GM19239 (cell line): ENCODE measurements around the gene FANK1.
"Not testable (repeated sequence)": the region's sequence is repeated elsewhere in the genome, so short reads cannot be mapped to it uniquely, and the experiment has no call there.

ENCODE experiments used
- DNase-seq: peaks from one replicate; pipeline ENCODE4 v3.0.0; 2011; ENCODE audit warnings: low spot score; ENCODE audit not compliant: insufficient read length
- FAIRE-seq: peaks from 2 replicates; lab custom pipeline; 2011; peaks lifted over from hg19 to GRCh38; lab: Jason Lieb, UNC

The FANK1 gene, protein sequence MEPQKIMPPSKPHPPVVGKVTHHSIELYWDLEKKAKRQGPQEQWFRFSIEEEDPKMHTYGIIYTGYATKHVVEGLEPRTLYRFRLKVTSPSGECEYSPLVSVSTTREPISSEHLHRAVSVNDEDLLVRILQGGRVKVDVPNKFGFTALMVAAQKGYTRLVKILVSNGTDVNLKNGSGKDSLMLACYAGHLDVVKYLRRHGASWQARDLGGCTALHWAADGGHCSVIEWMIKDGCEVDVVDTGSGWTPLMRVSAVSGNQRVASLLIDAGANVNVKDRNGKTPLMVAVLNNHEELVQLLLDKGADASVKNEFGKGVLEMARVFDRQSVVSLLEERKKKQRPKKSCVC

GRCh38 chr10:125896088-125896934 lies at the start of gene FANK1:
Gene FANK1 (plus strand): TSS chr10:125896564. CDS start chr10:125896643, 79 bp downstream.
- not testable (repeated sequence) for FAIRE-seq
- DNase-seq, result peak; percentile 75

DNA sequence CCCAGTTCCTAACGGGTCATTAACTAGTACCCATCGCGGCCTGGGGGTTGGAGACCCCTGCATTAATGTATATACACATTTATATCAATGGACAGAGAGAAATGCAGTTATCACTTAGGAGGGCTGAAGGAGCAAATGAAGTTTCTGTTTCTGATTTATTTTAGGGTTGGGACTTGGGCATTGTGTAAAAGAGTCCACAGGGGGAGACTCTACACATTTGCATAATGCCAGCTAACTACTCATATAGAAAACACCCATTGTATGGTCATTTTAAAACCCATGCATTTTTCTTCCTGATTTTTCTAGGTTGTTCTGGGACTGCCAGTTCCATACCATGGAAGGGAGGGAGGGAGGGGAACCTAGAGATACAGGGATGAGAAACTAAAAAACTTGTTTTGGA lies 49.5 kb upstream of the FANK1 start:
- FAIRE-seq (peak; percentile 52), DNase-seq (no peak)

DNA sequence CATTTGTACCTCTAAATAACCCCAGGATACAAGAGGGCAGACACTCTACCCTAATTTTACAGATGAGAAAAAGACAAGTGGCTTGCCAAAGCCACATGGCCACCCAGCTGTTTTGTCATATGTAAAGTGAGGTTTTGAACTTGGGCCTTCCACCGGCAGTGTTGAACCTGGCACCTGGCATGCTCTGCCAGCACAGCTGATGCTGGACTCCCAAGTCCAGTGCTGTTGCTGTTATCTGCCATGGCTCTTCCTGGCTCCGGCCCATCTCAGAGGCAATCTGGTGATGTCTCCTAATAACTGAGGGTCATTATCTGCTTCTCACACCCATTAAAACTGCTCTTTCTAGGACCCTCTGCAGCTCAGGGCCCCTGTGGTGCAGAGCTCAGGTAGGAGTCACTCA lies 48.0 kb upstream of the FANK1 start:
- DNase-seq (no peak), FAIRE-seq (no peak)

DNA sequence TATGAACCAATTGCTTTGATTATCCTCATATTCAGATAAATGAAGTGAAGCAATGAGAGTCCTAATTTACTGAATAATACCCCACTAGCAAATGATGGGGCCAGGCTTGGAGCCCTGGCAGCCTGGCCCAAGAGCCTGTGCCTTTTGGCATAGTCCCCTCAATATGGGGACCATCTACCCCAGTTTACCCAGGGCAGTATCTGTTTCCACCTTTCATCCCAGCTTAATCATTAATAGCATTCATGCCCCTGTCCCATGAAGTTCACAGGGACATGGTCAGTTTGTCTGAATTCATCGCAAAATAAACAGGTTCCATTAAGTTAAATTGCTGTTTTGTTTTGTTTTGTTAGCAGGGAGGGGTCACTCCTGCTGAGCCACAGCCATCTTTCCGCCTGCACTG lies 47.5 kb upstream of the FANK1 start:
- DNase-seq (no peak), FAIRE-seq (no peak)

- no peak for FAIRE-seq
Observed at GRCh38 chr10:125849448-125849847, 46.9 kb upstream of the FANK1 start.

DNA sequence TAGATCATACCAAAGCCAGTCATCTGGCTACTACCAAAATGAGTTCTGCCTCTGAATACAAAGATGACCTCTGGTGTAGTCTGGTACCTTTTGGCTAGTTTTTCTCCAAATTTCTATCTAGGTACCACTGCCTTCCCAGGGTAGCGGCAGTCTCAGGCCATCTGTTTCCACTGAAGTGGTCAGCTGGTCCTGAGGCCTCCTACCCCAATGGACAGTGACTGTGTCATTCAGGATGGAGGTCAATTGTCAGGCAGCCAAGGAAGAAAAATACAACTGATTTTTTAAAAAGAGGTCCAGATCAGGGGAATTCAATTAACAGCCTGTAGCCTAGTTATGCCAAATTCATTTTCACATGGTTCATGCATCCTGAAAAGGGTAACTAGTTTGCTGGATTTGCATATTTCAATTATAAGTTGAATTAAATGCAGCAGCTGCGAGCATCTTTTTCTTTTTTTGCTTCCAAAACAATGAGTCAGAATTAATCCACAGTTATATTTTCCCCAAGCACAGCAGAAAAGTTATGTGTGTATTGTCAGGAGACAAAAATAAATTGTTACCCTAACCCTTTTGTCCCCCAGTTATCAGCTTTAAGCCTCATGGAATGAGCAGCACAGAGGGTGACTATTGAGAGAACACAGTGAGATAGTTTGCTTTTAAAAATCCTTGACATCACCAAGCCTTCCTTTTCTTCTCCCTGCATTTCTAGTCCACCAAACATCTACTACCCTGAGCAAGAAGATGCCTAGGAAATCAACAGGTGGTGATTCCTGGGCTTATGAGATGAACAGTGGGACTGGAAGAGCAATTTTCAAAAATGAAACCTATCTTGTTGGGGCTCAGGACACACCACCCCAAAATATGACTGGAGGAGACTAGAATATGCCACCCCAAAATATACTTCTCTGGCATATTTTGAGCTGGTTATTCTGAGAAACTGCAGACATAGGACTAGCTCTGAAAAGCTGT lies 45.3 kb upstream of the FANK1 start:
- FAIRE-seq (no peak), DNase-seq (no peak)

More at GRCh38 chr10:125849448-125849847, 46.9 kb upstream of the FANK1 start:
- no peak for DNase-seq

DNA sequence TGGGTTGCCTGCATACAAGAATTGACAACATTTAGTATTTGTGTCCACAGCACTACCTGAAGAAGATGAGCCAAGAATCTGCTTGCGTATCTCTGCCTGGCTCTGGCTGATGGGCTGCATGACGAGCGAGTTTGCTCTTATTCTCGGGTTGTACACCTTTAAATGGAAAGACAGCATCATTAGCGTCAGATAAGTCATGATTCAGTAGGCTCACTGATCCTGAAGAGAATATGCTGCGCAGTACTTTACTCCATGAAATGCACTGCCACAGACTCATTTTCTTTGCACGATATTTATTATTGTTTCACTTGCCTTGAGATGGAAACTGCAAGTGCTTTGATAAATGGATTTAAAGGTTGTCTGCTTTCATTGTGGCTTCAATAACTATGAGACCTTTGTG lies 43.9 kb upstream of the FANK1 start:
- FAIRE-seq, result no peak
- no peak for DNase-seq

GRCh38 chr10:125857185-125857760 lies 39.1 kb upstream of the FANK1 start:
- FAIRE-seq, result no peak
- no peak for DNase-seq

DNA sequence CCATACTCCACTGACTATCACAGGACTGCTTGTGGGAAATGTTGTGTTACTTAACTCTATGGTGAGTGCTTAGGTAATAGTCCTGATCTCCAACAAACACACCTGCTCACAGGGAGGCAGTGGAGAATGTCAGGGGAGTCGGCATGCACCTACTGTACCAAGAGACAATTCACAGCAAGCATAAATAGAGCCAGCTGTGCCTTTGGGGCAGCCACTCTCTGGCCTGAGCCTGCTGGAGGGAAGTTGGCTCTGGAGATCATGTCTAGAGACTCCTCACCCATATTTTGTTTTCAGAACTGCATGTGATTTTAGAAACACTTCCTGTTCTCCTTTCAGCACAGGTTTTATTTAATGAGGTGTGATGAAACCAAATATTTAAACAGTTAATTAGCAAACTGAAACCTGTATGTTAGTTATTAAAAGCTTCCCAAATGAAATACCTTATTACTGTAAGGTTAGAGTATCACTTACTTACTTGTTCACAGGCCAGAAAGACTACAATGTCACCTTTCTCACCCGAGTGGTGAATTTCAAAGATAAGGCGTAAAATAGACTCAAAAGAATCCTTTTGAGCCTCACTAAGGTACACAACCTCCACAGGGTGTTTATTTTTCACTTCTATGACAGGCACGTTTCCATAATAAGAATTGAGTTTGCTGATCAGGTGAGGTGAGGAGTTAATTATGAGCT lies 37.1 kb upstream of the FANK1 start:
- peak; percentile 39 for FAIRE-seq
- DNase-seq, result no peak

DNA sequence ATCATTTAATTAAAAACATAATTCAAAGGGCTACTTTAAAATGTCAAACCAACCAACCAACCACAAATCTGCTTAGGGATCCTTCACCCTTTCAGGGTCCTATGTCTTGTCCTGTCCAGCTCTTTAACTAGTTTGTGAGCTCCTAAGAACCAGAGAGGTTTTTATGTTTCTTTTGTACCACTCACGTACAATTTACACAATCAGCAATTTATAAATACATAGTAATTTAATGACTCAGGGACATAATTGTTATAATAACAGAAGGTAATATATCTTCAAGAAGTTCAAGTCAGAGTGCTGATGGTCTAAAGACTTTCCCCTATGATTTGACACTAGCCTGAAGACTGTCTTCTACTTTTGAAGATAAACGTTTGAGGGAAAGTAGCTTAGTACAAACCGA lies 31.2 kb upstream of the FANK1 start:
- DNase-seq (no peak), FAIRE-seq (no peak)

- no peak for FAIRE-seq
- no peak for DNase-seq
Observed at GRCh38 chr10:125866421-125867029, 29.8 kb upstream of the FANK1 start.

DNA sequence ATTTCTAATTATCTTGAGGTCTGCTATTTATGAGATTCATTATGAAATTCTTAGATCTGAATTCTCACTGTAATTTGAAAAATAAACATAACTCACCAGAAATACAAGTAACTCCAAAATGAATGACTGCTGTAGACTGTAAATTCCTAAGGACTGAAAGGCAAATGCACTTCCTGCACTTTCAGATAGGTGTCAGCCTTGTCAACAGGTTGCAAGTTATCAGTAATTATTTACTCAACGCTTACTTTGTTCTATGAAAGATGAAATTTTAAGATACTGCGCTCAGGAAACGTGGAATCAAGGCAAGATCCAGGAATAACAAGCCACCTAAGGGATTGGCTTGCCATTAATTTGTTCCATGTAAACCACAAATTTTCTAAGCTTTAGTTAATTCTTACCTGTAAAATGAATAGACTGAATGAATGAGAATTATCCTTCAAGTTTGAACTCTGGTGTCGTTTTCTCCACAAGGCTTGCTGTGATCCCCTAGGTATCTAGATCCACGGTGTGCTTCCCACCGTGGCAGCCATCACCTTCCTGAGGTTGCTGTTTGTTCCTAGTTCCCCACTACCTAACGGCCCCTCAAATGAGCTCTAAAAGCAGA lies 27.9 kb upstream of the FANK1 start:
- DNase-seq (no peak), FAIRE-seq (peak; percentile 85)

- no peak for DNase-seq
- no peak for FAIRE-seq
Observed at GRCh38 chr10:125871338-125871737, 25.0 kb upstream of the FANK1 start.

GRCh38 chr10:125878957-125879835 lies 17.2 kb upstream of the FANK1 start:
- FAIRE-seq, result no peak
- DNase-seq, result no peak

GRCh38 chr10:125880719-125881118 lies 15.6 kb upstream of the FANK1 start:
- DNase-seq (no peak), FAIRE-seq (no peak)

- FAIRE-seq (no peak), DNase-seq (no peak)
Observed at GRCh38 chr10:125881192-125881591, 15.2 kb upstream of the FANK1 start, which contains the start of gene DHX32. Gene DHX32 (minus strand): TSS chr10:125881292. CDS start chr10:125880824, 468 bp downstream.

GRCh38 chr10:125882596-125882995 lies 13.8 kb upstream of the FANK1 start:
- DNase-seq, result no peak
- no peak for FAIRE-seq
